ENCODE measurements around the gene GSE1.

GSE1 gene

GRCh38 chr16:85708338-85708737, 95.2 kb downstream of the GSE1 start:
- Histone ChIP-seq H3K4me2 (ENCODE audit: low read length) (no peak overlapping the region), H4K20me1 (ENCODE audit: control insufficient read depth, insufficient read depth, low read depth, low read length) (no peaks in the 10 kb centered on the region), H3K27ac (ENCODE audit: low read depth, low read length) (no peak overlapping the region), H3K27me3 (ENCODE audit: control insufficient read depth, low read length) (peaks cover 8% of the 10 kb centered on the region; the same call in 1 of the 2 replicates), H3K9me3 (ENCODE audit: control insufficient read depth, insufficient read depth, low read length) (no peaks in the 10 kb centered on the region), H3K4me3 (ENCODE audit: low read length) (no peak overlapping the region), H3K79me2 (ENCODE audit: control insufficient read depth, low read length) (no peaks in the 10 kb centered on the region), H3K36me3 (ENCODE audit: control insufficient read depth, low read length) (no peaks in the 10 kb centered on the region), H3F3A (ENCODE audit: control insufficient read depth, insufficient read depth) (no peaks in the 10 kb centered on the region), H3K4me1 (ENCODE audit: control insufficient read depth, low read length) (no peaks in the 10 kb centered on the region), H3K9me2 (replicated peaks; ENCODE audit: control insufficient read depth, low read length) (no peaks in the 10 kb centered on the region)
- no peak for TF ChIP-seq CTCF (IDR thresholded peaks at IDR 0.05; ENCODE audit: low read depth, low read length, poor library complexity, severe bottlenecking)
- no peak for TF ChIP-seq EZH2phosphoT487 (IDR thresholded peaks at IDR 0.05; ENCODE audit: borderline replicate concordance, low read length)

- Histone ChIP-seq H3K9me2 (replicated peaks; ENCODE audit: control insufficient read depth, low read length) (no peaks in the 10 kb centered on the region), H3K36me3 (ENCODE audit: control insufficient read depth, low read length) (no peaks in the 10 kb centered on the region), H3K4me3 (ENCODE audit: low read length) (no peak overlapping the region), H3K4me2 (ENCODE audit: low read length) (no peak overlapping the region), H3K4me1 (ENCODE audit: control insufficient read depth, low read length) (no peaks in the 10 kb centered on the region), H4K20me1 (ENCODE audit: control insufficient read depth, insufficient read depth, low read depth, low read length) (no peaks in the 10 kb centered on the region), H3K27ac (ENCODE audit: low read depth, low read length) (no peak overlapping the region), H3K9me3 (ENCODE audit: control insufficient read depth, insufficient read depth, low read length) (no peaks in the 10 kb centered on the region), H3K27me3 (ENCODE audit: control insufficient read depth, low read length) (peaks cover 7% of the 10 kb centered on the region; the same call in 1 of the 2 replicates), H3F3A (ENCODE audit: control insufficient read depth, insufficient read depth) (no peaks in the 10 kb centered on the region), H3K79me2 (ENCODE audit: control insufficient read depth, low read length) (no peaks in the 10 kb centered on the region)
- TF ChIP-seq EZH2phosphoT487 (IDR thresholded peaks at IDR 0.05; ENCODE audit: borderline replicate concordance, low read length) (no peak), CTCF (IDR thresholded peaks at IDR 0.05; ENCODE audit: low read depth, low read length, poor library complexity, severe bottlenecking) (no peak)
Measured at GRCh38 chr16:85709766-85710585, 96.9 kb downstream of the GSE1 start.

- Histone ChIP-seq H3K79me2 (ENCODE audit: control insufficient read depth, low read length) (no peaks in the 10 kb centered on the region), H3K9me2 (replicated peaks; ENCODE audit: control insufficient read depth, low read length) (no peaks in the 10 kb centered on the region), H3K27ac (ENCODE audit: low read depth, low read length) (no peak overlapping the region), H3K4me2 (ENCODE audit: low read length) (no peak overlapping the region), H3K27me3 (ENCODE audit: control insufficient read depth, low read length) (peaks cover 14% of the 10 kb centered on the region; the same call in 1 of the 2 replicates), H3K4me1 (ENCODE audit: control insufficient read depth, low read length) (no peaks in the 10 kb centered on the region), H3K36me3 (ENCODE audit: control insufficient read depth, low read length) (no peaks in the 10 kb centered on the region), H3K4me3 (ENCODE audit: low read length) (no peak overlapping the region), H3F3A (ENCODE audit: control insufficient read depth, insufficient read depth) (peaks cover under 1% of the 10 kb centered on the region; the same call in 1 of the 2 replicates), H3K9me3 (ENCODE audit: control insufficient read depth, insufficient read depth, low read length) (no peaks in the 10 kb centered on the region), H4K20me1 (ENCODE audit: control insufficient read depth, insufficient read depth, low read depth, low read length) (no peaks in the 10 kb centered on the region)
- TF ChIP-seq EZH2phosphoT487 (IDR thresholded peaks at IDR 0.05; ENCODE audit: borderline replicate concordance, low read length): no peak
- TF ChIP-seq CTCF (IDR thresholded peaks at IDR 0.05; ENCODE audit: low read depth, low read length, poor library complexity, severe bottlenecking): no peak
Measured at GRCh38 chr16:85710732-85711131, 97.6 kb downstream of the GSE1 start.

Measured in DOHH2 (cell line).